HCT116 (cell line): ENCODE results near the gene ERC2. TPM values are rescaled to one million over a fixed set of nuclear protein-coding genes. Genes with fewer than 3 reads are reported as not detected.

Experiments
- ATAC-seq: fragments of 200-7000 bp; cut with Tn5 transposase; 2 replicates; pipeline ENCODE4 v1.9.1; 2020; ENCODE audit warnings: mild to moderate bottlenecking, moderate library complexity
- BruUV-seq: library from RNA; stranded (reverse); fragments of 400-500 nt; replicated peaks from 2 replicates; lab custom pipeline; 2021; lab: Mats Ljungman, UMichigan
- CTCF ChIA-PET: fragments of 300-600 bp; sonication (Branson Sonifier 250); formaldehyde crosslinking; loops from one replicate; lab custom pipeline; 2021; ENCODE audit warnings: antibody characterized with exemption; lab: Charles Lee
- POLR2A ChIA-PET: fragments of 300-600, 350-600 bp; sonication (Branson Sonifier 250); formaldehyde crosslinking; loops from one replicate; lab custom pipeline; 2021; ENCODE audit warnings: antibody characterized with exemption; lab: Charles Lee
- RAD21 ChIA-PET, 2 experiments: fragments of 300-600 bp; sonication (Branson Sonifier 250); formaldehyde crosslinking; loops; one replicate each; lab custom pipeline; 2023; ENCODE audit warnings: low total read pairs in 2 of 2; ENCODE audit not compliant: uncharacterized antibody in 2 of 2, unreplicated experiment in 2 of 2, low non-redundant PET in 1 of 2; lab: Charles Lee
- DNase-seq: peaks from one replicate; pipeline ENCODE4 v3.0.0-alpha.2; 2010; ENCODE audit warnings: low read depth, low spot score
- H2AFZ ChIP-seq: fragments of 200-600 bp; shearing (Covaris generic), sonication (generic); 2 replicates; pipeline ENCODE4 v1.6.1; 2017; ENCODE audit warnings: low read depth, mixed run types, mixed read lengths, antibody characterized with exemption, low read length; ENCODE audit not compliant: poor library complexity, severe bottlenecking
- H3K27ac ChIP-seq: 2 replicates; pipeline ENCODE4 v1.5.1; 2012; ENCODE audit warnings: low read depth, low read length
- H3K27me3 ChIP-seq: fragments of 200-600 bp; sonication (generic); 2 replicates; pipeline ENCODE4 v1.6.1; 2016; ENCODE audit warnings: mixed run types, low read length, mixed read lengths; ENCODE audit not compliant: insufficient read depth
- H3K36me3 ChIP-seq, 2 experiments: fragments of 200-500 bp in 1 of 2; fragments of 200-600 bp in 1 of 2; sonication (Bioruptor generic) in 1 of 2; sonication (generic) in 1 of 2; 2 replicates each; pipeline versions ENCODE4 v1.5.1 to v1.6.1; 2014 to 2016; ENCODE audit warnings: low read length in 2 of 2, inconsistent platforms in 1 of 2, mixed read lengths in 1 of 2, mixed run types in 1 of 2; ENCODE audit not compliant: insufficient read depth in 2 of 2, control insufficient read depth in 1 of 2
- H3K4me1 ChIP-seq, 2 experiments: fragments of 200-600 bp in 1 of 2; sonication (generic) in 1 of 2; 2 replicates each; pipeline versions ENCODE4 v1.5.1 to v1.6.1; 2012 to 2017; ENCODE audit warnings: low read length in 2 of 2, inconsistent platforms in 1 of 2, mild to moderate bottlenecking in 1 of 2, mixed read lengths in 1 of 2, mixed run types in 1 of 2, moderate library complexity in 1 of 2; ENCODE audit not compliant: insufficient read depth in 2 of 2, control insufficient read depth in 1 of 2
- H3K4me2 ChIP-seq: fragments of 200-600 bp; sonication (generic); 2 replicates; pipeline ENCODE4 v1.6.1; 2017; ENCODE audit warnings: mixed run types, low read length, mixed read lengths
- H3K4me3 ChIP-seq, 2 experiments: fragments of 200-600 bp in 1 of 2; sonication (generic) in 1 of 2; replicated peaks in 1 of 2; 2 replicates each; pipeline ENCODE4 v1.5.1; 2011 to 2016; ENCODE audit warnings: low read length in 2 of 2, control low read depth in 1 of 2, low read depth in 1 of 2, mild to moderate bottlenecking in 1 of 2, mixed read lengths in 1 of 2, mixed run types in 1 of 2
- H3K79me2 ChIP-seq: fragments of 200-600 bp; sonication (generic); 2 replicates; pipeline ENCODE4 v1.6.1; 2017; ENCODE audit warnings: mild to moderate bottlenecking, mixed run types, low read length, moderate library complexity, mixed read lengths; ENCODE audit not compliant: insufficient read depth
- H3K9ac ChIP-seq: fragments of 200-600 bp; sonication (generic); 2 replicates; pipeline ENCODE4 v1.6.1; 2016; ENCODE audit warnings: low read length, mixed read lengths
- H3K9me2 ChIP-seq: fragments of 200-600 bp; sonication (generic), shearing (Covaris generic); 2 replicates; pipeline ENCODE4 v1.6.1; 2017; ENCODE audit warnings: mixed run types, mild to moderate bottlenecking, moderate library complexity; ENCODE audit not compliant: insufficient read depth
- H3K9me3 ChIP-seq, 2 experiments: fragments of 200-500 bp in 1 of 2; fragments of 200-600 bp in 1 of 2; sonication (Bioruptor generic) in 1 of 2; sonication (generic) in 1 of 2; 2 replicates each; pipeline ENCODE4 v1.6.1; 2014 to 2017; ENCODE audit warnings: low read length in 2 of 2, mixed read lengths in 2 of 2, inconsistent platforms in 1 of 2, low read depth in 1 of 2, mild to moderate bottlenecking in 1 of 2, mixed run types in 1 of 2, moderate library complexity in 1 of 2; ENCODE audit not compliant: control insufficient read depth in 1 of 2, insufficient read depth in 1 of 2
- H4K20me1 ChIP-seq: fragments of 200-600 bp; sonication (generic), shearing (Covaris generic); 2 replicates; pipeline ENCODE4 v1.6.1; 2017; ENCODE audit warnings: mixed run types, mild to moderate bottlenecking, moderate library complexity; ENCODE audit not compliant: insufficient read depth
- CEBPB ChIP-seq: IDR thresholded peaks from 2 replicates; pipeline ENCODE4 v1.6.1; 2012; ENCODE audit warnings: low read depth
- EGR1 ChIP-seq: IDR thresholded peaks from 2 replicates; pipeline ENCODE4 v1.6.1; 2012; ENCODE audit warnings: low read depth
- ELF1 ChIP-seq: IDR thresholded peaks from 2 replicates; pipeline ENCODE4 v1.6.1; 2012; ENCODE audit warnings: low read depth, borderline replicate concordance
- EZH2 ChIP-seq: fragments of 200-600 bp; sonication (generic); IDR thresholded peaks from 2 replicates; pipeline ENCODE4 v1.6.1; 2017; ENCODE audit warnings: antibody characterized with exemption, mixed run types
- FOSL1 ChIP-seq: IDR thresholded peaks from 2 replicates; pipeline ENCODE4 v1.6.1; 2012; ENCODE audit warnings: low read depth
- POLR2AphosphoS5 ChIP-seq: IDR thresholded peaks from 2 replicates; pipeline ENCODE4 v1.6.1; 2011; ENCODE audit warnings: mild to moderate bottlenecking, low read depth, low read length, moderate library complexity
- SIN3A ChIP-seq: IDR thresholded peaks from 2 replicates; pipeline ENCODE4 v1.6.1; 2012; ENCODE audit warnings: low read depth
- SP1 ChIP-seq: IDR thresholded peaks from 2 replicates; pipeline ENCODE4 v1.6.1; 2012; ENCODE audit warnings: low read depth
- SRF ChIP-seq: IDR thresholded peaks from 2 replicates; pipeline ENCODE4 v1.6.1; 2012; ENCODE audit warnings: low read depth
- TCF7L2 ChIP-seq: IDR thresholded peaks from 2 replicates; pipeline ENCODE4 v1.7.0; 2011; ENCODE audit warnings: borderline replicate concordance, inconsistent platforms; ENCODE audit not compliant: insufficient read depth, insufficient read length; ENCODE audit errors: extremely low read depth
- YY1 ChIP-seq: IDR thresholded peaks from 2 replicates; pipeline ENCODE4 v1.6.1; 2011; ENCODE audit warnings: low read length, low read depth, moderate library complexity, mild to moderate bottlenecking; ENCODE audit not compliant: insufficient replicate concordance; ENCODE audit errors: extremely low read depth
- ZFX ChIP-seq: fragments of 450-650 bp; IDR thresholded peaks from 2 replicates; pipeline ENCODE4 v1.6.1; 2017
- intact Hi-C: fragments of 100-400 bp; cut with micrococcal nuclease; formaldehyde crosslinking; loops from 2 replicates; pipeline ENCODE4 v1.10.0; 2022
- total RNA-seq: library from RNA; stranded (reverse); gene quantifications from one replicate; pipeline ENCODE4 v1.2.1, GENCODE V29; 2021; ENCODE audit not compliant: unreplicated experiment
- TF ChIP-seq, protein P1 (sequence below), 3 experiments: fragments of 200-600 bp in 1 of 3; sonication (generic) in 1 of 3; IDR thresholded peaks in 2 of 3; conservative IDR thresholded peaks in 1 of 3; 2 replicates each; pipeline ENCODE4 v1.5.1; 2012 to 2017; ENCODE audit warnings: low read depth in 2 of 3, low read length in 2 of 3, antibody characterized with exemption in 1 of 3, borderline replicate concordance in 1 of 3, control low read depth in 1 of 3, mild to moderate bottlenecking in 1 of 3, mixed read lengths in 1 of 3, mixed run types in 1 of 3, moderate library complexity in 1 of 3; ENCODE audit not compliant: insufficient read depth in 1 of 3
- TF ChIP-seq, protein P2 (sequence below): IDR thresholded peaks from 2 replicates; pipeline ENCODE4 v1.6.1; 2012; ENCODE audit warnings: low read depth

The ERC2 gene
- total RNA-seq, 1 experiment from 2014 or later: not detected

DNA sequence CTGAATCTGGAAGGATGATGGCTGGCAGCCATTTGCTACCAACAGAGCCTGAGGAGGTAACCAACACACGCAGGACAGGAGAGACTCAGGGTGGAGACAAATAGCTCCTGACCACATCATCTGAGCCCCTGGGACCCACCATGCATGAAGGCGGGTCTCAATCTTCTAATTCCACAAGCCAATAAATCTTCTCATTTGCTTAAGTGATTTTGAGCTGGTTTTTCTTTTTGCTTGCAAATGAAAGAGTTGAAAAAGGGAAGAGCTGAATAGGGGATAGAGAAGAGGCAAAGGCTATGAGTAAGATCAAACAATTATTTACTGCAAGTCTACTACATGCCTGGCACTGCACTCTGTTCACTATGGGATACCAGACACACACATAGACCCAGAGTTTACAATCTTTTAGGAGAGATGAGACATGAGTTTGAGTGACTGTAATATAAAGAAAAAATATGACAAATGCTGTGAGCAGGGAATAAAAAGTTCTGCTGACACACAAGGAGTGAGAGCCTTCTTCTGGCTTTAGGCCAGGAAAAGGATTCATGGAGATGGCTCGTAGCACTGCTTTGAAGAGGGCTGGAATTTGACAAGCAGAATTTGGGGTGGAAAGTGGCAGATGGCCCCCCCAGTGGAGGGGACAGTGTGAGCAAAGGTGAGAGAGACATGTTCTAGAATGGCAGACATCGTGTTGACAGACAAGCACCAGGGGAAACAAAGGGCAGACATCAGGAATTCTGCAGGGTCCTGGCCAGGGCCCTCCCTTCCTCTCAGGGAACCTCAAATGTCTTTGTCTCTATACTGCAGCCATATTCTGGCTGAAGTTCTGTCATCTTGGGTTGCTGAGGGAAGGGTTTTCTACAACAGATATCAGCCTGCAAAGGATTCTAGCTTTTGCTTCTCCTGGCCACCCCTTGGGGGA lies 911.4 kb downstream of the ERC2 start:
- H3K9me2 ChIP-seq: no peaks in the 10 kb centered on the region
- no peaks in the 10 kb centered on the region for H3K4me1 ChIP-seq
- intact Hi-C loops: no loop called here
- no peak for DNase-seq
- BruUV-seq: no TSS peak
- ChIA-PET POLR2A (no interaction called here), CTCF (no interaction called here), RAD21 (no interaction called here)
- no peaks in the 10 kb centered on the region for H3K79me2 ChIP-seq
- no peak overlapping the region for H3K4me2 ChIP-seq
- peaks cover 10 to 14% of the 10 kb centered on the region in 2 experiments; a peak in 2 of 4 replicates for H3K9me3 ChIP-seq
- no peaks in the 10 kb centered on the region for H3K27me3 ChIP-seq
- H3K27ac ChIP-seq: no peak overlapping the region
- ATAC-seq: no peak
- H4K20me1 ChIP-seq: no peaks in the 10 kb centered on the region
- H3K9ac ChIP-seq: no peak overlapping the region
- no peak overlapping the region for H2AFZ ChIP-seq
- no peaks in the 10 kb centered on the region for H3K36me3 ChIP-seq
- H3K4me3 ChIP-seq: no peak overlapping the region
- TF ChIP-seq POLR2AphosphoS5: no peak
- no peak for TF ChIP-seq TCF7L2
- no peak for TF ChIP-seq EGR1
- no peak for TF ChIP-seq SRF
- TF ChIP-seq FOSL1: no peak
- TF ChIP-seq SP1: no peak
- no peak for TF ChIP-seq EZH2
- TF ChIP-seq YY1: no peak
- no peak for TF ChIP-seq CEBPB
- TF ChIP-seq SIN3A: no peak
- TF ChIP-seq ZFX: no peak
- TF ChIP-seq, protein P1, sequence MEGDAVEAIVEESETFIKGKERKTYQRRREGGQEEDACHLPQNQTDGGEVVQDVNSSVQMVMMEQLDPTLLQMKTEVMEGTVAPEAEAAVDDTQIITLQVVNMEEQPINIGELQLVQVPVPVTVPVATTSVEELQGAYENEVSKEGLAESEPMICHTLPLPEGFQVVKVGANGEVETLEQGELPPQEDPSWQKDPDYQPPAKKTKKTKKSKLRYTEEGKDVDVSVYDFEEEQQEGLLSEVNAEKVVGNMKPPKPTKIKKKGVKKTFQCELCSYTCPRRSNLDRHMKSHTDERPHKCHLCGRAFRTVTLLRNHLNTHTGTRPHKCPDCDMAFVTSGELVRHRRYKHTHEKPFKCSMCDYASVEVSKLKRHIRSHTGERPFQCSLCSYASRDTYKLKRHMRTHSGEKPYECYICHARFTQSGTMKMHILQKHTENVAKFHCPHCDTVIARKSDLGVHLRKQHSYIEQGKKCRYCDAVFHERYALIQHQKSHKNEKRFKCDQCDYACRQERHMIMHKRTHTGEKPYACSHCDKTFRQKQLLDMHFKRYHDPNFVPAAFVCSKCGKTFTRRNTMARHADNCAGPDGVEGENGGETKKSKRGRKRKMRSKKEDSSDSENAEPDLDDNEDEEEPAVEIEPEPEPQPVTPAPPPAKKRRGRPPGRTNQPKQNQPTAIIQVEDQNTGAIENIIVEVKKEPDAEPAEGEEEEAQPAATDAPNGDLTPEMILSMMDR (IDR thresholded peaks at IDR 0.05 in 2 of 3, conservative IDR thresholded peaks at IDR 0.05 in 1 of 3; ENCODE audit: borderline replicate concordance in 1 of 3, insufficient read depth in 1 of 3, low read depth in 2 of 3, low read length in 2 of 3): no peak
- no peak for TF ChIP-seq ELF1
- TF ChIP-seq, protein P2, sequence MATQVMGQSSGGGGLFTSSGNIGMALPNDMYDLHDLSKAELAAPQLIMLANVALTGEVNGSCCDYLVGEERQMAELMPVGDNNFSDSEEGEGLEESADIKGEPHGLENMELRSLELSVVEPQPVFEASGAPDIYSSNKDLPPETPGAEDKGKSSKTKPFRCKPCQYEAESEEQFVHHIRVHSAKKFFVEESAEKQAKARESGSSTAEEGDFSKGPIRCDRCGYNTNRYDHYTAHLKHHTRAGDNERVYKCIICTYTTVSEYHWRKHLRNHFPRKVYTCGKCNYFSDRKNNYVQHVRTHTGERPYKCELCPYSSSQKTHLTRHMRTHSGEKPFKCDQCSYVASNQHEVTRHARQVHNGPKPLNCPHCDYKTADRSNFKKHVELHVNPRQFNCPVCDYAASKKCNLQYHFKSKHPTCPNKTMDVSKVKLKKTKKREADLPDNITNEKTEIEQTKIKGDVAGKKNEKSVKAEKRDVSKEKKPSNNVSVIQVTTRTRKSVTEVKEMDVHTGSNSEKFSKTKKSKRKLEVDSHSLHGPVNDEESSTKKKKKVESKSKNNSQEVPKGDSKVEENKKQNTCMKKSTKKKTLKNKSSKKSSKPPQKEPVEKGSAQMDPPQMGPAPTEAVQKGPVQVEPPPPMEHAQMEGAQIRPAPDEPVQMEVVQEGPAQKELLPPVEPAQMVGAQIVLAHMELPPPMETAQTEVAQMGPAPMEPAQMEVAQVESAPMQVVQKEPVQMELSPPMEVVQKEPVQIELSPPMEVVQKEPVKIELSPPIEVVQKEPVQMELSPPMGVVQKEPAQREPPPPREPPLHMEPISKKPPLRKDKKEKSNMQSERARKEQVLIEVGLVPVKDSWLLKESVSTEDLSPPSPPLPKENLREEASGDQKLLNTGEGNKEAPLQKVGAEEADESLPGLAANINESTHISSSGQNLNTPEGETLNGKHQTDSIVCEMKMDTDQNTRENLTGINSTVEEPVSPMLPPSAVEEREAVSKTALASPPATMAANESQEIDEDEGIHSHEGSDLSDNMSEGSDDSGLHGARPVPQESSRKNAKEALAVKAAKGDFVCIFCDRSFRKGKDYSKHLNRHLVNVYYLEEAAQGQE: no peak
